T47D (cell line): Measurements from ENCODE around the gene KCNF1.

Experiments used
- DNase-seq, 2 experiments: peaks; one replicate each; pipeline versions ENCODE4 v3.0.0 to v3.0.0-alpha.2; 2011 to 2012; ENCODE audit warnings: low read depth in 1 of 2, low spot score in 1 of 2
- JUND ChIP-seq: IDR thresholded peaks from 2 replicates; pipeline ENCODE4 v1.6.1; 2012; ENCODE audit warnings: low read depth
- in situ Hi-C: cut with HindIII; loops from 2 replicates; pipeline ENCODE4 v1.10.0; 2016; ENCODE audit warnings: low sequenced_read_pairs, low pct_unique_long_range_greater_than_20kb

The KCNF1 gene

GRCh38 chr2:10933700-10934225 is 22.0 kb downstream of the KCNF1 start:
- TF ChIP-seq JUND = no peak
- DNase-seq = no peak
- in situ Hi-C loops = no loop called here

- no peak for DNase-seq
- in situ Hi-C loops = no loop called here
- no peak for TF ChIP-seq JUND
Observed at GRCh38 chr2:10934308-10934978, 22.7 kb downstream of the KCNF1 start.

GRCh38 chr2:10934979-10935350 is 23.2 kb downstream of the KCNF1 start:
- TF ChIP-seq JUND = no peak
- peak in 1 of 2 experiments; percentile 66 for DNase-seq
- in situ Hi-C loops = no loop called here

GRCh38 chr2:10935366-10935918 is 23.7 kb downstream of the KCNF1 start:
- no peak for TF ChIP-seq JUND
- DNase-seq = no peak
- in situ Hi-C loops = no loop called here

- TF ChIP-seq JUND = no peak
- in situ Hi-C loops = no loop called here
- DNase-seq = peak; percentile 19 to 57
Observed at GRCh38 chr2:10935953-10936942, 24.5 kb downstream of the KCNF1 start.

GRCh38 chr2:10939058-10939457 is 27.3 kb downstream of the KCNF1 start:
- no peak for DNase-seq
- TF ChIP-seq JUND = no peak
- in situ Hi-C loops = no loop called here

- in situ Hi-C loops = no loop called here
- no peak for TF ChIP-seq JUND
- no peak for DNase-seq
Observed at GRCh38 chr2:10940596-10940995, 28.9 kb downstream of the KCNF1 start.

GRCh38 chr2:10941383-10941782 is 29.6 kb downstream of the KCNF1 start:
- in situ Hi-C loops = no loop called here
- no peak for TF ChIP-seq JUND
- no peak for DNase-seq

GRCh38 chr2:10944799-10945198 is 33.1 kb downstream of the KCNF1 start:
- in situ Hi-C loops = no loop called here
- DNase-seq = no peak
- TF ChIP-seq JUND = no peak

GRCh38 chr2:10946394-10946793 is 34.7 kb downstream of the KCNF1 start:
- DNase-seq = no peak
- in situ Hi-C loops = no loop called here
- no peak for TF ChIP-seq JUND

- TF ChIP-seq JUND = no peak
- in situ Hi-C loops = no loop called here
- no peak for DNase-seq
Observed at GRCh38 chr2:10947005-10947440, 35.3 kb downstream of the KCNF1 start.

- no peak for TF ChIP-seq JUND
- no peak for DNase-seq
- in situ Hi-C loops = no loop called here
Observed at GRCh38 chr2:10947446-10948187, 35.9 kb downstream of the KCNF1 start.
